ENCODE measurements around the gene WFDC1. TPM values are rescaled to one million over a fixed set of nuclear protein-coding genes. Genes with fewer than 3 reads are reported as not detected.
"Not testable (repeated sequence)": the region's sequence is repeated elsewhere in the genome, so short reads cannot be mapped to it uniquely, and the experiment has no call there.

The WFDC1 gene
- total and polyA plus RNA-seq, 7 donors = 3.0 to 173 (median 15.3) TPM

DNA sequence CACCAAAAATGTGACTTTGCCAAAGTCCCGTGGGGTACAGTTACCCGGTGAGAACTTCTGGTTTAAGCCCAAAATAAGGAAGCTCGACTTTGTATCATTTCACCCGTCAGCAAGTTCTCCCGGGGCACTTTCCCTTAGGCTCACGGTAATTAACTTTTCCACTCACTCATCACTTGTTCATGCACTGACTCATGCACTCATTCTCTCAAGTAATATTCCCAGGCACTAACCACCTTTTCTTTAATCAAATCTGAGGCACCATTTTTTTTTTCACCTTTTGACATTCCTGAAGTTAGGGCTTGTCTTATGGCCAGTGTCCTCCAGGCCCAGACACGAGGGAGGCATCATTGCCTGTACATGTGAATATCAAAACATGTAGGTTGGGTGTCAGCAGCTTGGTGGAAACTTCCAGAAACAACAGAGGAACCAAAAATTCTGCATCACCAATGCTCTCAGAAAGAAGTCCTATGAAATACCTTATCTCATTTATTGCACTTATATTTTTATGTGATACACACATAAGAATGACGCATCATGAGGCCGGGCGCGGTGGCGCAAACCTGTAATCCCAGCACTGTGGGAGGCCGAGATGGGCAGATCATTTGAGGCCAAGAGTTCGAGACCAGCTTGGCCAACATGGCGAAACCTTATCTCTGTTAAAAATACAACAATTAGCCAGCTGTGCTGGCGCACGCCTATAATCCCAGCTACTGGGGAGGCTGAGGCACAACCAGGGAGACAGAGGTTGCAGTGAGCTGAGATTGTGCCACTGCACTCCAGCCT, 37.5 kb downstream of the WFDC1 start:
- H3K27me3 ChIP-seq = no peaks in the 10 kb centered on the region
- peaks cover under 1 to 65% (median 28%) of the 10 kb centered on the region in 4 donors for H3K36me3 ChIP-seq
- no peak overlapping the region for H3K4me3 ChIP-seq
- no peak for DNase-seq
- H3K27ac ChIP-seq = no peak overlapping the region
- intact Hi-C loops (cut with DNase I) = no loop called here
- H3K4me1 ChIP-seq = no peaks in the 10 kb centered on the region
- no peak for TF ChIP-seq POLR2A (IDR thresholded peaks at IDR 0.05)
- TF ChIP-seq POLR2AphosphoS5 (IDR thresholded peaks at IDR 0.05) = no peak
- TF ChIP-seq, protein P1, sequence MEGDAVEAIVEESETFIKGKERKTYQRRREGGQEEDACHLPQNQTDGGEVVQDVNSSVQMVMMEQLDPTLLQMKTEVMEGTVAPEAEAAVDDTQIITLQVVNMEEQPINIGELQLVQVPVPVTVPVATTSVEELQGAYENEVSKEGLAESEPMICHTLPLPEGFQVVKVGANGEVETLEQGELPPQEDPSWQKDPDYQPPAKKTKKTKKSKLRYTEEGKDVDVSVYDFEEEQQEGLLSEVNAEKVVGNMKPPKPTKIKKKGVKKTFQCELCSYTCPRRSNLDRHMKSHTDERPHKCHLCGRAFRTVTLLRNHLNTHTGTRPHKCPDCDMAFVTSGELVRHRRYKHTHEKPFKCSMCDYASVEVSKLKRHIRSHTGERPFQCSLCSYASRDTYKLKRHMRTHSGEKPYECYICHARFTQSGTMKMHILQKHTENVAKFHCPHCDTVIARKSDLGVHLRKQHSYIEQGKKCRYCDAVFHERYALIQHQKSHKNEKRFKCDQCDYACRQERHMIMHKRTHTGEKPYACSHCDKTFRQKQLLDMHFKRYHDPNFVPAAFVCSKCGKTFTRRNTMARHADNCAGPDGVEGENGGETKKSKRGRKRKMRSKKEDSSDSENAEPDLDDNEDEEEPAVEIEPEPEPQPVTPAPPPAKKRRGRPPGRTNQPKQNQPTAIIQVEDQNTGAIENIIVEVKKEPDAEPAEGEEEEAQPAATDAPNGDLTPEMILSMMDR (IDR thresholded peaks at IDR 0.05) = no peak
- no peak for TF ChIP-seq EP300 (IDR thresholded peaks at IDR 0.05)
- 90 to 92% methylated on average over 17 of the region's 17 CpGs for WGBS, 2 donors
- peaks cover 4 to 8% (median 6%) of the 10 kb centered on the region in 4 donors for H3K9me3 ChIP-seq

DNA sequence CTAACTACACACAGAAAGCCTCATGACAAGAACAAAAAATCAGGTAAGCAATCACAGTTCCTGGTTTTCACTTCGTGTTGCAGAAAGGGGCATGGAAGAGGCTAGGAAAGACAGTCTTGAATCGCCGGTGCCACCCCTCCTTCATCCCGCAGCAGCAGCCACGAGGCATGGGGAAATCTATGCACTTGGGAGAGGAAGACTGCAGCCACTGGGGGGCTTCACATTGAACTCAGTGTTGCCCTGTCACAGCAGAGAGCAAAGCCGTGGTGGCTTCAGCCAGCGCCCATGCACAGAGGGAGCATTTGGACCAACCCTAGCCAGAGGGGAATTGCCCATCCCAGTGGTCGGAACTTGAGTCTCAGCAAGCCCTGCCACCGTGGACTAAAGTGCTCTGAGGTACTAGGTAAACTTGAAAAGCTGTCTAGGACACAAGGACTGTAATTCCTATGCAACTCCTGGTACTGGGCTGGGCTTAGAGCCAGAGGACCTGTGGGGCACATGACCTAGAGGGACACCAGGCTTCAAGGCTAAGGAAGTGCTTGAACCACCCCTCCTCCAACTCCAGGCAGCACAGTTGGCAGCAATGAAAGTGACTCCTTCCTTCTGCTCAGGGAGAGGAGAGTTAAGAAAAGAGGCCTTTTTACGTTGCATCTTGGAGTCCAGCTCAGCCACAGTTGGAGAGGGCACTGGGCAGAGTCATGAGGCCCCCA, 38.5 kb downstream of the WFDC1 start:
- peaks cover 6 to 13% (median 6%) of the 10 kb centered on the region in 4 donors for H3K9me3 ChIP-seq
- no peaks in the 10 kb centered on the region for H3K27me3 ChIP-seq
- TF ChIP-seq POLR2AphosphoS5 (IDR thresholded peaks at IDR 0.05) (no peak), POLR2A (IDR thresholded peaks at IDR 0.05) (no peak)
- TF ChIP-seq, protein P1 (IDR thresholded peaks at IDR 0.05) = no peak
- peak overlapping the region in 1 of 4 donors; percentile 48 for H3K27ac ChIP-seq
- no peak overlapping the region for H3K4me3 ChIP-seq
- peak; percentile 39 for DNase-seq
- WGBS, 2 donors = 45 to 78% methylated on average over 10 of the region's 10 CpGs
- peaks cover 0 to 55% (median 22%) of the 10 kb centered on the region in 4 donors for H3K36me3 ChIP-seq
- no peaks in the 10 kb centered on the region for H3K4me1 ChIP-seq
- intact Hi-C loops (cut with DNase I) = no loop called here

- H3K4me1 ChIP-seq = no peaks in the 10 kb centered on the region
- H3K4me3 ChIP-seq = no peak overlapping the region
- peak overlapping the region in 1 of 4 donors; percentile 48 for H3K27ac ChIP-seq
- peaks cover 0 to 46% (median 15%) of the 10 kb centered on the region in 4 donors for H3K36me3 ChIP-seq
- WGBS, 2 donors = 45 to 73% methylated on average over 3 of the region's 3 CpGs
- intact Hi-C loops (cut with DNase I) = no loop called here
- DNase-seq = no peak
- TF ChIP-seq POLR2A (IDR thresholded peaks at IDR 0.05) (no peak), POLR2AphosphoS5 (IDR thresholded peaks at IDR 0.05) (no peak), EP300 (IDR thresholded peaks at IDR 0.05) (no peak)
- TF ChIP-seq, protein P1 (IDR thresholded peaks at IDR 0.05) = no peak
- no peaks in the 10 kb centered on the region for H3K27me3 ChIP-seq
- H3K9me3 ChIP-seq = peaks cover 6 to 13% (median 6%) of the 10 kb centered on the region in 4 donors
Observed at GRCh38 chr16:84334058-84334457, 39.4 kb downstream of the WFDC1 start.

GRCh38 chr16:84334482-84334881, 39.8 kb downstream of the WFDC1 start:
- 85 to 90% methylated on average over 1 of the region's 1 CpG for WGBS, 2 donors
- intact Hi-C loops (cut with DNase I) = no loop called here
- TF ChIP-seq POLR2AphosphoS5 (IDR thresholded peaks at IDR 0.05) (no peak), POLR2A (IDR thresholded peaks at IDR 0.05) (no peak), EP300 (IDR thresholded peaks at IDR 0.05) (no peak)
- TF ChIP-seq, protein P1 (IDR thresholded peaks at IDR 0.05) = no peak
- H3K27ac ChIP-seq = no peak overlapping the region
- no peak overlapping the region for H3K4me3 ChIP-seq
- H3K27me3 ChIP-seq = no peaks in the 10 kb centered on the region
- DNase-seq = no peak
- peaks cover 0 to 42% (median 11%) of the 10 kb centered on the region in 4 donors for H3K36me3 ChIP-seq
- peaks cover 6 to 13% (median 6%) of the 10 kb centered on the region in 4 donors for H3K9me3 ChIP-seq
- no peaks in the 10 kb centered on the region for H3K4me1 ChIP-seq

GRCh38 chr16:84337236-84337635, 42.6 kb downstream of the WFDC1 start:
- H3K4me3 ChIP-seq; intact Hi-C loops (cut with DNase I): not testable (repeated sequence)

More at GRCh38 chr16:84337236-84337635, 42.6 kb downstream of the WFDC1 start:
- H3K4me1 ChIP-seq, H3K27ac ChIP-seq, H3K27me3 ChIP-seq, DNase-seq: not testable (repeated sequence)
- Histone ChIP-seq H3K36me3 (peaks cover 0 to 16% (median 5%) of the 10 kb centered on the region in 4 donors), H3K9me3 (peaks cover 6 to 13% (median 6%) of the 10 kb centered on the region in 4 donors)

All from sigmoid colon (tissue), 7 donors.